ENCODE data around the gene ARL15. TPM values are rescaled to one million over a fixed set of nuclear protein-coding genes. Genes with fewer than 3 reads are reported as not detected.

The ARL15 gene
- total RNA-seq, 2 experiments from 2014 or later = 5.7 to 6.3 TPM

DNA sequence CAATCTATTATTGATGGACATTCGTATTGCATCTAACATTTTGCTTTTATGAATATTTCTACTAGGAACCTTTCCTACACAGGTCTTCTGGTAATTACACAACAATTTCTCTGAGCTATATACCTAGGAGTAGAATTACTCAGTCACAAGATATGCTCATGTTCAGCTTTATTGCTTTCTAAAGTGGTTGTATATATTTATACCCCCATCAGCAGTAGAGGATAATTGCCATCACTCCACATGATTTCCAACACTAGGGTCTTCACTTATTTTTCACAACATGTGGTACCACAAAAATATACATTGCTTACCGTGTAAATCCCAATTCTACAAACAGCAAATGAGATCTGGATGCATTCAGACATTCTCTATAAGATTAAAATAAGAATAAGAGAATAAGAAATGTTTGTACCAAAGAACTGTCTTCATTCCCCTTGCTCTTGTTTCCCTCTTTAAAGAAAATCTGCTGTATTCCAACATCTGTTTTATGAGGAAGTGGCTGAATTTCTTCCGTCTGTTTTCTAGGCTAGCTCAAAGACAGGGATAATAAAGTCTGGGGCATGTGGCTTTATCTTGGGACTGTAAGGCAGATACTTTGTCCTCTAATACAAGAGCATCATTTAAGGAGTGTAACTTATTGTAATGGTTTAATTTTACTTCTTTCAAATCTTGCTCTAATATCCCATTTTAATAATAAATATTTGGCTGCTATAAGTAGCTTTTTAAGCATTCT is 28.2 kb downstream of the ARL15 start:
- H3K4me1 Mint-ChIP-seq (ENCODE audit: low read depth) = peaks cover 1% of the 10 kb centered on the region
- H3K27ac Mint-ChIP-seq = no peak overlapping the region
- intact Hi-C loops (cut with micrococcal nuclease) = no loop called here
- POLR2A ChIA-PET = no interaction called here
- no peak overlapping the region for H3K4me3 Mint-ChIP-seq
- H3K9me3 Mint-ChIP-seq = peaks cover 5% of the 10 kb centered on the region
- TF ChIP-seq, protein P1, sequence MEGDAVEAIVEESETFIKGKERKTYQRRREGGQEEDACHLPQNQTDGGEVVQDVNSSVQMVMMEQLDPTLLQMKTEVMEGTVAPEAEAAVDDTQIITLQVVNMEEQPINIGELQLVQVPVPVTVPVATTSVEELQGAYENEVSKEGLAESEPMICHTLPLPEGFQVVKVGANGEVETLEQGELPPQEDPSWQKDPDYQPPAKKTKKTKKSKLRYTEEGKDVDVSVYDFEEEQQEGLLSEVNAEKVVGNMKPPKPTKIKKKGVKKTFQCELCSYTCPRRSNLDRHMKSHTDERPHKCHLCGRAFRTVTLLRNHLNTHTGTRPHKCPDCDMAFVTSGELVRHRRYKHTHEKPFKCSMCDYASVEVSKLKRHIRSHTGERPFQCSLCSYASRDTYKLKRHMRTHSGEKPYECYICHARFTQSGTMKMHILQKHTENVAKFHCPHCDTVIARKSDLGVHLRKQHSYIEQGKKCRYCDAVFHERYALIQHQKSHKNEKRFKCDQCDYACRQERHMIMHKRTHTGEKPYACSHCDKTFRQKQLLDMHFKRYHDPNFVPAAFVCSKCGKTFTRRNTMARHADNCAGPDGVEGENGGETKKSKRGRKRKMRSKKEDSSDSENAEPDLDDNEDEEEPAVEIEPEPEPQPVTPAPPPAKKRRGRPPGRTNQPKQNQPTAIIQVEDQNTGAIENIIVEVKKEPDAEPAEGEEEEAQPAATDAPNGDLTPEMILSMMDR (IDR thresholded peaks at IDR 0.05) = no peak
- no peak for ATAC-seq
- CTCF ChIA-PET = interaction anchor here (0.7 to 1.2 kb wide), 2 partner anchors 38 to 137 kb away, joined by 3 to 4 read pairs; no protein-coding TSS in a partner anchor
- no peaks in the 10 kb centered on the region for H3K27me3 Mint-ChIP-seq
- peaks cover 14% of the 10 kb centered on the region for H3K36me3 Mint-ChIP-seq (ENCODE audit: low read depth)
- DNase-seq = no peak

DNA sequence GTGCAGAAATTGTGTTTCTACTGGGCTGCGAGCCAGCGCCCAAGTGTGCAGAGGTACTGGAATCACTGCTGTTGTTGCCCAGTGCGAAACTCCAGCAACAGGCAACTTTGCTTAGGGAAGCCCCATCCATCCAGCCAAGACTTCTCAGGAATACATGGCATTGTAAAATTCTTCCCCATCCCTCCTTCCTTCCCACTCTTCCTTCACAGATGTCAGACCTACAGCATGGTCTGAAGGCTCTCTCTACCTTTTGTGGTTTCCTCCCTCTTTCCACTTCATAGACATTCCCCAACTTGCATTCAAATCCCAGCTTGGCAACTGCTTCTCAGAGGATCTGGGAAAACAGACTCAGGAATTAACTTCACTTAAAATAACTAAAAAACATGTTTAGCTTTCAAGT is 30.4 kb downstream of the ARL15 start:
- POLR2A ChIA-PET = no interaction called here
- intact Hi-C loops (cut with micrococcal nuclease) = no loop called here
- H3K36me3 Mint-ChIP-seq (ENCODE audit: low read depth) = peaks cover 8% of the 10 kb centered on the region
- ATAC-seq (no peak), DNase-seq (no peak)
- no peak overlapping the region for H3K4me3 Mint-ChIP-seq
- H3K27me3 Mint-ChIP-seq = no peaks in the 10 kb centered on the region
- no peaks in the 10 kb centered on the region for H3K9me3 Mint-ChIP-seq
- H3K4me1 Mint-ChIP-seq (ENCODE audit: low read depth) = peaks cover 1% of the 10 kb centered on the region
- CTCF ChIA-PET = interaction anchor here (1.2 kb wide), 1 partner anchor 802 kb away, joined by 3 read pairs; no protein-coding TSS in a partner anchor
- H3K27ac Mint-ChIP-seq = no peak overlapping the region
- TF ChIP-seq, protein P1 (IDR thresholded peaks at IDR 0.05) = no peak

- no peaks in the 10 kb centered on the region for H3K27me3 Mint-ChIP-seq
Observed at GRCh38 chr5:54278979-54279717, 31.2 kb downstream of the ARL15 start.

DNA sequence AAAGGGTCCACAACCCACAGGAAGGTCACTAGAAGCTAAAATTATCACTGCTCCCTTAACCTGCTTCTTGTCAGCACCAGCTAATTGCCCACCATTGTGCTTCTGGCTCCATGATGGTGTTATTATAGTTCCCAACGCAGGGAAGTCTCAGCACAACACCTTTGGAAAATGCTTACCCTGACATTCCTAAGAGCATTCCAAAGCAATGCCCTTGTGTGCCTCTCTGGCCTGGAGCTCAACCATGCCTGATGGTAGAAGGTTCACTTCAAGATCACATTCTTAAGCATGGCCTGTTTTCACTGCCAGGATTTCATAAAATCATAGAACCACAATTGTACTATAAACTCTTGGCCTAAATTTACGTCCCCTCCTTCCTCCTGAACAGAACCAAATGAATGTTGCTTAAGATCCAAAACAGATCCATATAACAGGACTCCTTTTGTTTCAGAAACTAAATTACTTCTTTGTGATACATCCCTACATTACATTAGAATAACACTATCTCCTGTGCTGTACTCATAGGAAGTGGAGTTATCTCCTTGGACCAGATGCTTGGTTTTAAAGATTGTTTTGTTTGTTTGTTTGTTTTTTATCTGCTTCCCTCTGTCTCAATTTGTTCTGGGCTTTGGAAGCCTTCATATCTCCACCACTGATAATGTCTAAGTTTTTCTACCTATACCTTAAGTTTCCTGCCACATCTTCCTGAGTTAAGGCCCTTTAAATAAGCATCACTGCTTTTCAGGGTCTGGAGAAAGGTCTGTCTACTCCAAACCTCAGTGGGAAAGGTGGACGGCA is 32.1 kb downstream of the ARL15 start:
- Mint-ChIP-seq H3K27ac (no peak overlapping the region), H3K27me3 (no peaks in the 10 kb centered on the region), H3K9me3 (no peaks in the 10 kb centered on the region), H3K36me3 (ENCODE audit: low read depth) (peaks cover 8% of the 10 kb centered on the region), H3K4me1 (ENCODE audit: low read depth) (peaks cover 7% of the 10 kb centered on the region), H3K4me3 (no peak overlapping the region)
- TF ChIP-seq, protein P1 (IDR thresholded peaks at IDR 0.05) = no peak
- intact Hi-C loops (cut with micrococcal nuclease) = no loop called here
- DNase-seq (no peak), ATAC-seq (no peak)
- POLR2A ChIA-PET = no interaction called here
- CTCF ChIA-PET = interaction anchor here (1.9 kb wide), 1 partner anchor 35 kb away, joined by 7 read pairs; no protein-coding TSS in a partner anchor

More at GRCh38 chr5:54278979-54279717, 31.2 kb downstream of the ARL15 start:
- peaks cover 2% of the 10 kb centered on the region for H3K4me1 Mint-ChIP-seq (ENCODE audit: low read depth)
- DNase-seq = no peak
- H3K9me3 Mint-ChIP-seq = no peaks in the 10 kb centered on the region
- CTCF ChIA-PET = interaction anchor here (1.9 kb wide), 1 partner anchor 36 kb away, joined by 7 read pairs; no protein-coding TSS in a partner anchor
- TF ChIP-seq, protein P1 (IDR thresholded peaks at IDR 0.05) = no peak
- no peak overlapping the region for H3K27ac Mint-ChIP-seq
- peaks cover 8% of the 10 kb centered on the region for H3K36me3 Mint-ChIP-seq (ENCODE audit: low read depth)
- no peak overlapping the region for H3K4me3 Mint-ChIP-seq
- no peak for ATAC-seq
- intact Hi-C loops (cut with micrococcal nuclease) = no loop called here
- POLR2A ChIA-PET = no interaction called here

All from activated CD8-positive, alpha-beta T cell treated with anti-CD3 and anti-CD28 coated beads for 36 hours (primary cell).